HepG2 (cell line): ENCODE data around the gene QRSL1.

Experiments used
- BRCA1 ChIP-seq: sonication (generic); formaldehyde crosslinking; IDR thresholded peaks from 2 replicates; pipeline ENCODE4 v1.4.0; 2020; ENCODE audit warnings: missing genetic modification reagents
- EP300 ChIP-seq, 3 experiments: sonication (generic) in 1 of 3; formaldehyde crosslinking in 1 of 3; IDR thresholded peaks; 2 replicates each; pipeline versions ENCODE4 v1.5.1 to v1.6.1; 2011 to 2020; ENCODE audit warnings: low read depth in 2 of 3, low read length in 2 of 3, borderline replicate concordance in 1 of 3, improper control_type of control experiment in 1 of 3, mild to moderate bottlenecking in 1 of 3, missing genetic modification reagents in 1 of 3, moderate library complexity in 1 of 3
- MBNL3 ChIP-seq: fragments of 250-450 bp; sonication (Bioruptor Pico); conservative IDR thresholded peaks from 2 replicates; pipeline ENCODE4 v1.8.0; 2022; ENCODE audit warnings: mild to moderate bottlenecking, inconsistent platforms
- SP2 ChIP-seq: sonication (generic); formaldehyde crosslinking; IDR thresholded peaks from 2 replicates; pipeline ENCODE4 v1.5.1; 2020; ENCODE audit warnings: mild to moderate bottlenecking, missing genetic modification reagents
- ZBTB7A ChIP-seq: sonication (generic); formaldehyde crosslinking; IDR thresholded peaks from 2 replicates; pipeline ENCODE4 v1.8.0; 2022; ENCODE audit warnings: mild to moderate bottlenecking, missing genetic modification reagents

DNA sequence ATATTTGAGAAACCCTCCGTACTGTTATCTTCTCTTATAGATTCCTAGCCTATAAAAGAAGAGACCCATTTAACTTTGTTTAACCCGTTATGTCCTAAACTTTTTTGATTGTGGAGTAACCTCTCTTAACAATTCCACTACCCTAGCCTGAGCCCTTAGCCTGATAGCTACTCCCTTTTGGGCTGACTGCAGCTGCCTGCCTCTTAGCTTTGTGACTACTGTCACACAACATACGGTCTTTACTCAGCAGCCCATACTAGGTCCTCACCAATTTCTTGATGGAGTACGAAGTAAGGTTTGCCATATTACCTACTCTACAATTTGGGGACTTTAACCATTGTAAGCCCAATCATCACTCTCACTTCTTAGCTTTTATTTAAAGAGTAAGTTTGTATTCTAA is 72.7 kb downstream of the QRSL1 start:
- no peak for TF ChIP-seq MBNL3 (CRISPR knock-in tag)
- no peak for TF ChIP-seq BRCA1 (CRISPR knock-in tag)
- no peak for TF ChIP-seq ZBTB7A
- no peak for TF ChIP-seq SP2 (CRISPR knock-in tag)
- no peak for TF ChIP-seq EP300 (IDR thresholded peaks at IDR 0.05; ENCODE audit: low read depth in 2 of 2, low read length in 2 of 2)
- no peak for TF ChIP-seq EP300 (CRISPR knock-in tag; IDR thresholded peaks at IDR 0.05; ENCODE audit: borderline replicate concordance)
